GM12875 (cell line): ENCODE results near the gene COX14.

Source experiments
- H3K4me3 ChIP-seq: one replicate; pipeline ENCODE4 v1.5.1; 2011; ENCODE audit warnings: low read depth, low read length, control low read depth
- CTCF ChIP-seq: IDR thresholded peaks from 2 replicates; pipeline ENCODE4 v1.5.1; 2011; ENCODE audit warnings: low read depth, mild to moderate bottlenecking, control low read depth, inconsistent platforms, low read length, moderate library complexity, borderline replicate concordance; ENCODE audit not compliant: insufficient read depth

Gene COX14

GRCh38 chr12:50102646-50103309, 9.3 kb upstream of the COX14 start:
- H3K4me3 ChIP-seq = no peak overlapping the region
- no peak for TF ChIP-seq CTCF

DNA sequence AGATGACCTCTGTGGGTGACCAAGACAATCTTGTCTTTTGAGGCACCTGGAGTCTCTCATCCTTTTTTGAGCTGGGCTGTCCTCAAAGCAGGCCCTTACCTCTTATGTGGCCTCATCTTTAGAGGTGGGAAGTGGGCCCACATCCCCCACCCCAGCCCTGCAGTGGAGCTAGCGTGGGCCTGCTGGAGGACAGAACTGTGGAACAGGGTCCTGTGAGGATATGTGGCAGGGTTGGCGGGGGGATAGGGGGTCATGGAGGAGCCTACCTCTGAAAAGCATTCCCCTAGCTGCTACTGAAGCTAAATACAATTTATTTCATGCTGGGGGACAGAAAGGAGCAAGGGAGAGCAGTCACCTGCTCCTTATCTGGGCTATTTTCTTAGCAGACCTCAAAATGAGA, 8.7 kb upstream of the COX14 start:
- no peak for TF ChIP-seq CTCF
- no peak overlapping the region for H3K4me3 ChIP-seq

- no peak for TF ChIP-seq CTCF
- H3K4me3 ChIP-seq = no peak within 1 kb of the TSS
Observed at GRCh38 chr12:50103767-50104321, 8.2 kb upstream of the COX14 start, which contains the start of gene GPD1. Gene GPD1 (plus strand): TSS chr12:50104008. CDS start chr12:50104051, 43 bp downstream.

DNA sequence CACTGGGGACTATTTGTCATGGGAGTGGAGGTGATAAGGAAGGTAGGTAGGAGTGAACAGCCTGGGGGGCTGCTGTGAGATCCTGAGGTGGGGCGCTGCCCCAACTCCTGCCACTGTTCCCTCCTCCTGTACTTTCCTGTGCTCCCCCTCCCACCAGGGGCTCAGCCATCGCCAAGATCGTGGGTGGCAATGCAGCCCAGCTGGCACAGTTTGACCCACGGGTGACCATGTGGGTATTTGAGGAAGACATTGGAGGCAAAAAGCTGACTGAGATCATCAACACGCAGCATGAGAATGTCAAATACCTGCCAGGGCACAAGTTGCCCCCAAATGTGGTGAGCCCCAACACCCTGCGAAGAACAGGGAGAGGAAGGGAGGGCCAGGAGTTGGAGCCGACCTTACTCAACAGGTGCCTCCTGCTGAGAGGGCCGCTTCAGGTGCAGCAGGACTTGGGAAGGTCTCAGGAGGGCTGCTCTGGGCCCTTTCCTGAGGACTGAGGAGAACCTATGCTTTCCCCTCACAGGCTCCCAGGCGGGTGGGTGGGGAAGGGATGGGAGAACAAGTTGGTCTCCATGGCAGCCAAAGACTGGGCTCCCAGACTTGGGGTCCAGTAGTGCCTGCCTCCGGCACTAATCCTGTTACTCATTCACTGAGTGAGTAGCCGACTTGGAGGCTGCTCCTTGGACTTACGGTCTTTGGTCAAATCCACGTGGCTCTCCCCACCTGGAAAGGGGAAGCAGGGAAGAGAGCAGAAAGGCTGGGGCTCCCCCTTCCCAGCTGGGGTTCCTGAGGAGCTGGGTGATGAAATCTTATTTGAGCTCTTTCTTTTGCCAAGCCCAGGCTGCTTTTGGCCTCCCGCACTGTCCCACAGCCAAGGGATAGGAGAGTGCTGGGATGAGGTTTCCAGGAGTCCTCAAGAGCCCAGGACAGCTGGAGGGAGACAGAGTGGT, 7.3 kb upstream of the COX14 start:
- no peak overlapping the region for H3K4me3 ChIP-seq
- TF ChIP-seq CTCF = no peak

DNA sequence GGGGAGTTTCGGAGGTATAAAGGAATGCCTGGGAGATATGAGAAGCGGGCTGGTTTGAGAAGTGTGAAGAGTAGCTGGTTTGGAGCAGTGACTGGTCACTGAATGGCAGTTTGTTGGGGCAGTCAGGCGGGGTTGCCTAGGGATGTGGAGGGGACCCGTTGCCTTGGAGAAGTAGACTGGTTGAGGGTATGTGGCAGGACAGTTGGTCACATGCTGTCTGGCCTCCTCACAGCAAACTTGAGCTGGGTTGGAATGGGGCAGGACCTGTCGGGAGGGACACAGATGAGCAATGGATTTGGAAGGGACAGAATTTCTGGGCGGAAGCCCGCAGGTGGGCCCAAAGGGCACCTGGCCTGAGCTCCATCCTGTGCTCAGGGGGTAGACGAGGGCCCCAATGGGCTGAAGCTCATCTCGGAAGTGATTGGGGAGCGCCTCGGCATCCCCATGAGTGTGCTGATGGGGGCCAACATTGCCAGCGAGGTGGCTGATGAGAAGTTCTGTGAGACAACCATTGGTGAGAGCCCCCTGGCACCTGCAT, 6.1 kb upstream of the COX14 start:
- H3K4me3 ChIP-seq = no peak overlapping the region
- no peak for TF ChIP-seq CTCF

DNA sequence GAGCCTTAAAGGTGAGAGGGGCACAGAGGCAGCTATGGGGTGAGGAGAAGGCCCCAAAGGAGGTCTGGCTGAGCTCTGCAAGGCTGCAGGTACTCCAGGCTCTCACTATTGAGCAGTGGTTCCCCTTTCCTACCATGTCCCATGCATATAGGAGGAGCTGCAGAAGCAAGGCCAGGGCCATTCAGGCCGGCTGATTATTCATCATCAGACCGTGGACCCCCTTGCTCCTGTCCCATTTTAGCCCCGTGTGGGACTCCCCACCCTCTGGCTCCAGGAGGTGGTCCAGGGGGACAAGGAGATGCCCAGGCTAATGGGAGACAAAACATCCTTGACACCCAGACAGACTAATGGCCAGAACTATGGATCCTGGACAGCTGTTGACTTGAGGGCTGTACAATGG, 5.1 kb upstream of the COX14 start:
- TF ChIP-seq CTCF = no peak
- no peak overlapping the region for H3K4me3 ChIP-seq
